GM12878 (cell line): ENCODE measurements around the gene PKD1. TPM values are rescaled to one million over a fixed set of nuclear protein-coding genes. Genes with fewer than 3 reads are reported as not detected.

Experiments used
- ATAC-seq: fragments of 200-7000 bp; cut with Tn5 transposase; 3 replicates; pipeline ENCODE4 v1.9.1; 2020; ENCODE audit warnings: mild to moderate bottlenecking, moderate library complexity
- BruUV-seq: library from RNA; stranded (reverse); fragments of 400-500 nt; replicated peaks from 2 replicates; lab custom pipeline; 2021; lab: Mats Ljungman, UMichigan
- CTCF ChIA-PET: fragments of 300-600 bp; sonication (Branson Sonifier 250); formaldehyde crosslinking; extraction: SDS; loops from one replicate; lab custom pipeline; 2021; ENCODE audit warnings: inconsistent platforms; lab: Yijun Ruan, JAX
- POLR2A ChIA-PET: fragments of 350-600 bp; formaldehyde crosslinking; extraction: SDS; loops from one replicate; lab custom pipeline; 2021; ENCODE audit warnings: inconsistent platforms; lab: Charles Lee
- RAD21 ChIA-PET: fragments of 300-600 bp; sonication (Branson Sonifier 250); formaldehyde crosslinking; loops from one replicate; lab custom pipeline; 2023; ENCODE audit warnings: antibody characterized with exemption; ENCODE audit not compliant: unreplicated experiment; lab: Charles Lee
- SMC1A ChIA-PET: fragments of 300-600 bp; sonication (Branson Sonifier 250); formaldehyde crosslinking; loops from one replicate; lab custom pipeline; 2023; ENCODE audit not compliant: unreplicated experiment, uncharacterized antibody; lab: Charles Lee
- DNase-seq: peaks from one replicate; pipeline ENCODE4 v3.0.0-alpha.2; 2011; ENCODE audit warnings: low read depth, low spot score
- FAIRE-seq: peaks from 3 replicates; lab custom pipeline; 2011; peaks lifted over from hg19 to GRCh38; lab: Jason Lieb, UNC
- H2AFZ ChIP-seq: 2 replicates; pipeline ENCODE4 v1.6.0; 2011; ENCODE audit warnings: low read depth, low read length, control low read depth; ENCODE audit not compliant: control insufficient read depth
- H3K27ac ChIP-seq: 2 replicates; pipeline ENCODE4 v1.5.1; 2011; ENCODE audit warnings: control low read depth; ENCODE audit not compliant: control insufficient read depth, insufficient read depth
- H3K27me3 ChIP-seq, 2 experiments: replicated peaks in 1 of 2; 2 replicates each; pipeline versions ENCODE4 v1.6.0 to v1.6.1; 2011; ENCODE audit warnings: low read length in 1 of 2; ENCODE audit not compliant: control insufficient read depth in 2 of 2, insufficient read depth in 2 of 2
- H3K36me3 ChIP-seq, 2 experiments: 2 replicates each; pipeline ENCODE4 v1.5.1; 2011; ENCODE audit warnings: low read length in 1 of 2; ENCODE audit not compliant: control insufficient read depth in 2 of 2, insufficient read depth in 2 of 2
- H3K4me1 ChIP-seq: 2 replicates; pipeline ENCODE4 v1.6.1; 2011; ENCODE audit warnings: mild to moderate bottlenecking, low read length, moderate library complexity, mixed read lengths; ENCODE audit not compliant: control insufficient read depth, insufficient read depth
- H3K4me2 ChIP-seq: 2 replicates; pipeline ENCODE4 v1.6.0; 2011; ENCODE audit warnings: control low read depth; ENCODE audit not compliant: control insufficient read depth, insufficient read depth
- H3K4me3 ChIP-seq: fragments of 200-600 bp; sonication (generic); 2 replicates; pipeline ENCODE4 v1.5.1; 2016
- H3K79me2 ChIP-seq: 2 replicates; pipeline ENCODE4 v1.6.0; 2011; ENCODE audit warnings: low read length; ENCODE audit not compliant: control insufficient read depth, insufficient read depth
- H3K9ac ChIP-seq: 2 replicates; pipeline ENCODE4 v1.8.0; 2011; ENCODE audit warnings: low read length, control low read depth, mixed read lengths; ENCODE audit not compliant: control insufficient read depth, insufficient read depth
- H3K9me3 ChIP-seq: replicated peaks from 3 replicates; pipeline ENCODE4 v1.5.1; 2011; ENCODE audit warnings: mild to moderate bottlenecking, low read length; ENCODE audit not compliant: control insufficient read depth, insufficient read depth
- H4K20me1 ChIP-seq: 2 replicates; pipeline ENCODE4 v1.6.0; 2011; ENCODE audit not compliant: control insufficient read depth, insufficient read depth
- BCL3 ChIP-seq: IDR thresholded peaks from 2 replicates; pipeline ENCODE4 v1.6.1; 2011; ENCODE audit warnings: borderline replicate concordance, low read depth, mild to moderate bottlenecking, moderate library complexity, low read length; ENCODE audit not compliant: insufficient read depth, poor library complexity, severe bottlenecking
- EGR1 ChIP-seq, 2 experiments: IDR thresholded peaks; 1 replicate in 1 of 2; 2 replicates in 1 of 2; pipeline ENCODE4 v1.6.1; 2011 to 2012; ENCODE audit warnings: low read depth in 2 of 2, low read length in 2 of 2, borderline replicate concordance in 1 of 2, mild to moderate bottlenecking in 1 of 2, moderate library complexity in 1 of 2
- EP300 ChIP-seq, 2 experiments: fragments of 150-350 bp in 1 of 2; IDR thresholded peaks; 2 replicates each; pipeline ENCODE4 v1.6.1; 2011 to 2012; ENCODE audit warnings: low read depth in 2 of 2, low read length in 2 of 2, borderline replicate concordance in 1 of 2, improper control_type of control experiment in 1 of 2, inconsistent platforms in 1 of 2; ENCODE audit not compliant: control insufficient read depth in 1 of 2
- FOS ChIP-seq: IDR thresholded peaks from 3 replicates; pipeline ENCODE4 v1.6.1; 2011; ENCODE audit warnings: borderline replicate concordance; ENCODE audit not compliant: insufficient read length; ENCODE audit errors: extremely low read depth
- GATAD2B ChIP-seq: fragments of 450-650 bp; conservative IDR thresholded peaks from 2 replicates; pipeline ENCODE4 v1.6.1; 2017; ENCODE audit warnings: low read depth, mild to moderate bottlenecking, moderate library complexity
- HDAC2 ChIP-seq: fragments of 200-600 bp; sonication (generic); IDR thresholded peaks from 2 replicates; pipeline ENCODE4 v1.6.1; 2017
- HDGF ChIP-seq: fragments of 450-650 bp; IDR thresholded peaks from 2 replicates; pipeline ENCODE4 v1.6.1; 2016; ENCODE audit warnings: antibody characterized with exemption
- KDM1A ChIP-seq: fragments of 200-600 bp; sonication (generic); IDR thresholded peaks from 2 replicates; pipeline ENCODE4 v1.6.1; 2016; ENCODE audit warnings: borderline replicate concordance
- KLF5 ChIP-seq: fragments of 450-650 bp; IDR thresholded peaks from 2 replicates; pipeline ENCODE4 v1.6.1; 2014; ENCODE audit warnings: mild to moderate bottlenecking; ENCODE audit not compliant: partially characterized antibody
- MLLT1 ChIP-seq: fragments of 450-650 bp; IDR thresholded peaks from 2 replicates; pipeline ENCODE4 v1.6.1; 2016; ENCODE audit warnings: mild to moderate bottlenecking
- MTA3 ChIP-seq: IDR thresholded peaks from 2 replicates; pipeline ENCODE4 v1.6.1; 2012; ENCODE audit warnings: low read length, inconsistent platforms, borderline replicate concordance
- NFYA ChIP-seq: IDR thresholded peaks from 2 replicates; pipeline ENCODE4 v1.6.1; 2011; ENCODE audit warnings: low read depth, mild to moderate bottlenecking, low read length, improper control_type of control experiment, borderline replicate concordance
- NFYB ChIP-seq: IDR thresholded peaks from 2 replicates; pipeline ENCODE4 v1.6.1; 2011; ENCODE audit warnings: low read depth, mild to moderate bottlenecking, low read length, improper control_type of control experiment, moderate library complexity; ENCODE audit not compliant: insufficient read depth
- NKRF ChIP-seq: fragments of 450-650 bp; conservative IDR thresholded peaks from 2 replicates; pipeline ENCODE4 v1.6.1; 2017; ENCODE audit warnings: mild to moderate bottlenecking, moderate library complexity
- NR2F1 ChIP-seq: fragments of 450-650 bp; conservative IDR thresholded peaks from 2 replicates; pipeline ENCODE4 v1.6.1; 2017; ENCODE audit warnings: mild to moderate bottlenecking
- TBL1XR1 ChIP-seq: IDR thresholded peaks from 2 replicates; pipeline ENCODE4 v1.6.1; 2012; ENCODE audit warnings: low read depth, low read length, improper control_type of control experiment
- TCF12 ChIP-seq: IDR thresholded peaks from 2 replicates; pipeline ENCODE4 v1.6.1; 2011; ENCODE audit warnings: low read depth, mild to moderate bottlenecking, low read length
- TCF7 ChIP-seq: IDR thresholded peaks from 2 replicates; pipeline ENCODE4 v1.6.1; 2014; ENCODE audit warnings: antibody characterized with exemption, borderline replicate concordance
- ZNF622 ChIP-seq: fragments of 450-650 bp; IDR thresholded peaks from 2 replicates; pipeline ENCODE4 v1.6.1; 2017; ENCODE audit warnings: mild to moderate bottlenecking, inconsistent platforms
- WGBS: methylation state at CpG from one replicate; pipeline ENCODE4 v1.1.6; 2016; ENCODE audit warnings: low lambda C conversion rate; ENCODE audit not compliant: insufficient replicate concordance, insufficient coverage; ENCODE audit errors: missing lambda C conversion rate; 5-methylcytosine and 5-hydroxymethylcytosine counted together
- in situ Hi-C: fragments of 300-500 bp; cut with MboI; formaldehyde crosslinking; loops from 9 replicates; pipeline ENCODE4 v1.14.3; 2018; ENCODE audit warnings: mixed read lengths
- intact Hi-C: fragments of 100-400 bp; cut with micrococcal nuclease; formaldehyde crosslinking; loops from one replicate; pipeline ENCODE4 v1.14.2; 2022; ENCODE audit not compliant: unreplicated experiment
- polyA plus RNA-seq, 11 experiments: library from polyadenylated mRNA; depleted of rRNA in 4 of 11; unstranded in 6 of 11; stranded (reverse) in 5 of 11; fragments of >200 nt; fragmentation: Nextera tagmentation in 4 of 11; fragmentation: Illumina TruSeq in 1 of 11; extraction: Ambion mirVana in 4 of 11; extraction: Trizol in 1 of 11; gene quantifications; 1 replicate in 1 of 11; 2 replicates in 10 of 11; pipeline versions ENCODE4 v1.2.1 to v1.2.3, GENCODE V29; 2011 to 2016; ENCODE audit warnings: inconsistent platforms in 2 of 11, missing spikeins in 2 of 11, low read depth in 1 of 11
- total RNA-seq, 4 experiments: library from RNA; depleted of rRNA in 3 of 4; stranded (reverse); fragments of >200 nt in 3 of 4; fragmentation: Illumina TruSeq in 1 of 4; extraction: Trizol in 1 of 4; gene quantifications; 2 replicates each; pipeline versions ENCODE4 v1.2.1 to v1.2.3, GENCODE V29; 2013 to 2021

PKD1 gene
- total and polyA plus RNA-seq, 10 of the 15 experiments (the other 5 are each of a cell fraction or from before 2014, with no cell fraction given): 0.11 to 62.0 (median 6.1) TPM

- CTCF ChIA-PET: no interaction called here
- H3K9me3 ChIP-seq: no peaks in the 10 kb centered on the region
- DNase-seq: no peak
- H3K36me3 ChIP-seq: peaks cover 0 to 1% of the 10 kb centered on the region in 2 experiments; a peak in 2 of 4 replicates
- H3K4me3 ChIP-seq: no peak overlapping the region
- SMC1A ChIA-PET: no interaction called here
- POLR2A ChIA-PET: interaction anchor here (0.9 kb wide), 1 partner anchor 78 kb away, joined by 3 read pairs; the partner anchor contains the start of gene RPS2
- in situ Hi-C loops: no loop called here
- no TSS peak for BruUV-seq
- RAD21 ChIA-PET: no interaction called here
- WGBS: 96% methylated on average over 16 of the region's 22 CpGs
- H4K20me1 ChIP-seq: no peaks in the 10 kb centered on the region
- H3K27me3 ChIP-seq: no peaks in the 10 kb centered on the region
- no peak overlapping the region for H3K27ac ChIP-seq
- H3K4me1 ChIP-seq: peaks cover 18% of the 10 kb centered on the region
- no peak for ATAC-seq
- no peak for FAIRE-seq
- no peak overlapping the region for H3K9ac ChIP-seq
- no peak overlapping the region for H2AFZ ChIP-seq
- intact Hi-C loops: no loop called here
- H3K4me2 ChIP-seq: no peak overlapping the region
- H3K79me2 ChIP-seq: peaks cover 4% of the 10 kb centered on the region; the same call in 1 of the 2 replicates
- TF ChIP-seq KDM1A (no peak), NFYA (no peak), BCL3 (no peak), KLF5 (no peak), MTA3 (no peak), TCF12 (no peak), TCF7 (no peak), NFYB (no peak), NR2F1 (no peak), MLLT1 (no peak), ZNF622 (no peak), EGR1 (IDR thresholded peaks at IDR 0.05; ENCODE audit: borderline replicate concordance in 1 of 2, low read depth in 2 of 2, low read length in 2 of 2) (no peak), TBL1XR1 (no peak), HDGF (no peak), FOS (no peak), HDAC2 (no peak), EP300 (IDR thresholded peaks at IDR 0.05; ENCODE audit: borderline replicate concordance in 1 of 2, control insufficient read depth in 1 of 2, low read depth in 2 of 2, low read length in 2 of 2) (no peak), GATAD2B (no peak), NKRF (no peak)
Observed at GRCh38 chr16:2042171-2042985, 93.3 kb downstream of the PKD1 start.
